HCEC 1CT (cell line): ENCODE data around the gene UBR3.

Experiments
- DNase-seq: peaks from one replicate; pipeline ENCODE4 v3.0.0-alpha.2; 2017

Gene UBR3

GRCh38 chr2:170013802-170014551 lies 186.7 kb downstream of the UBR3 start:
- no peak for DNase-seq

GRCh38 chr2:170014769-170015168 lies 187.5 kb downstream of the UBR3 start:
- no peak for DNase-seq

- DNase-seq: no peak
These were observed 190.7 kb downstream of the UBR3 start for GRCh38 chr2:170017860-170018532.

- no peak for DNase-seq
These were observed 192.0 kb downstream of the UBR3 start for GRCh38 chr2:170019060-170019805.

- DNase-seq: no peak
These were observed 193.5 kb downstream of the UBR3 start for GRCh38 chr2:170020777-170021176.

- peak; percentile 88 for DNase-seq
These were observed 195.4 kb downstream of the UBR3 start for GRCh38 chr2:170022692-170023091.

GRCh38 chr2:170024721-170025120 lies 197.5 kb downstream of the UBR3 start:
- DNase-seq: no peak

DNA sequence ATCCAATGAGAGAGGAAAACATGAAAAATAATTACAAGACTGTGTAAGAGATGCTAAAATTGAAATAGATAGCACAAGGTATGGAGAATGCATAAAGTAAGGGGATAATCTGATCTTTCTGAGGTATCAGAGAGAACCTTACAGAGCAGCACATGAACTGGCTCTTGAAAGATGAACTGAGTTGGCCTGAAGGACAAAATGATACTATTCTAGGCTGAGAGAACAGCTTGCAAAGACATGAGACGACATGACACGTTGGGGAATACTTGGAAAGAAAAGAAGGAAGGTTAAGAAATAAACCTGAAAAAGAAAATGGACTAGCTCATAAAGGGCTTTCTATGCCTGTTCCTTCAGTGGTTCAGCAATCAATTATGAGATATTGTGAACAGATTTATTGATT lies 198.0 kb downstream of the UBR3 start:
- DNase-seq: no peak

GRCh38 chr2:170026361-170026760 lies 199.1 kb downstream of the UBR3 start:
- no peak for DNase-seq

GRCh38 chr2:170029551-170029950 lies 202.3 kb downstream of the UBR3 start:
- no peak for DNase-seq

- no peak for DNase-seq
These were observed 202.8 kb downstream of the UBR3 start for GRCh38 chr2:170030040-170030439.

DNA sequence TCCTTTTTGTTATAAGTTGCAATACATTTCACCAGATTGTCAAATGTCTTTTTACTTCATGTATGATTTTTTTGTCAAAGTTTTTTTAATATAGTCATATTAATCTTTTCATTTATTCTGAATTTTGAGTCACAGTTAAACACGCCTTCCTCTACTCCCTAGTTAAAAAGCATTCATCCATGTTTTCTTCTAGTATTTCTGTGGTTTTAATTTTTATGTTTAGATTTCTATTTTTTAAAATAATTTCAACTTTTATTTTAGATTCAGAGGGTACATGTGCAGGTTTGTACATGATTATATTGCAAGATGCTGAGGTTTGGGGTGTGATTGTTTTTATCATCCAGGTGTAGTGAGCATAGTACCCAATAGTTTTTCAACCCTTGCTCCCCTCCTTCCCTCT lies 204.0 kb downstream of the UBR3 start:
- no peak for DNase-seq

GRCh38 chr2:170034596-170034995 lies 207.3 kb downstream of the UBR3 start:
- DNase-seq: no peak

DNA sequence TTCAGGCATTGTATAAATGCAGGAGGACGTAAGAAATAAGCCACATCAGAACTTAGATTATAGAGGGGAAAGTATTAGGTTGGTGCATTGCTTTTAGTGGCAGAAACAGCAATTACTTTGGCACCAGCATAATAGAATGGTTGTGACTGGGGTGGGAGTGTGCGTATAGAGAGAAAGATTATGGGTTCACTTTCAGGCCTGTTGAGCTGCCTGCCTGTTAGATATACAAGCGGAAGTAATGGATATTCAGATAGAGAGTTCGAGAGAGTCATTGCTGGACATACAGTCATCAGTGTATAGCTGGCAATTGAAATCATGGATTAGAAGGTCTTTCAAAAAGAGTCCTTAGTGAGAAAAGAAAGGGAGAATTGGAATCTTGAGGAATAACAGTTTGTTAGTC lies 211.5 kb downstream of the UBR3 start:
- no peak for DNase-seq

DNA sequence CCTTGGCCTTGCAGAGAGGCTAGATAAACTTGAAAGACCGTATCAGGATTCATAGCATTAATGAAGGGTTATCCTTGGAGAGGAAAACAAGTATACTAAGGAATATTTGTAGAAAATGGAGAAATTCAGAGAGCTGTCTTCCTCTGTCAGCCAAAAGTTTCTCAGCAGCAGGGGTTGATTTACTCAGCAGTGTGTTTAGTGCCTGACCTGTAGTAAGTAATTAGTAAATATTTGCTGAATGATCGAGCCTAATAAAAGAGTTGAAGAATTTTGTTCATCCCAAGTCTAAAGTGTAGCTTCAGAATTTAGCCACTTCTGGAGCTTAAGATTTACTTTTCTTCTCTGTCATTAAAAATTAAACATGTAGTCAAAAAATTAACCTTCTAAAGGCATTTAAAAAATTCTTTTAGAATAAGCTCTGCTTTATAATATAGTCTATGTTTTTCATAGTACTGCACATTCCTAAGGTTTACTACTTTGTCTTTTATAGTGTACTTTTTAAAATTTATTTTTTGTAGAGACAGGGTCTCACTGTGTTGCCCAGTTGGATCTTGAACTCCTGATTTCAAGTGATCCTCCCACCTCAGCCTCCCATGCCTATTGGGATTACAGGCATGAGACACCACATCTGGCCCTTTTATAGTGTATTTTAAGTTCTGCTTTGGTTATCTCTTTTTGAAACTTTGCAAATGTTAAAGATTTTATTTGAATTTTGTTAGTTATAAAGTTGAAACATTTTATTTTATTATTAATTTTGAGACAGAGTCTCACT lies 212.3 kb downstream of the UBR3 start:
- no peak for DNase-seq

- DNase-seq: no peak
These were observed 217.7 kb downstream of the UBR3 start for GRCh38 chr2:170044751-170045478.

DNA sequence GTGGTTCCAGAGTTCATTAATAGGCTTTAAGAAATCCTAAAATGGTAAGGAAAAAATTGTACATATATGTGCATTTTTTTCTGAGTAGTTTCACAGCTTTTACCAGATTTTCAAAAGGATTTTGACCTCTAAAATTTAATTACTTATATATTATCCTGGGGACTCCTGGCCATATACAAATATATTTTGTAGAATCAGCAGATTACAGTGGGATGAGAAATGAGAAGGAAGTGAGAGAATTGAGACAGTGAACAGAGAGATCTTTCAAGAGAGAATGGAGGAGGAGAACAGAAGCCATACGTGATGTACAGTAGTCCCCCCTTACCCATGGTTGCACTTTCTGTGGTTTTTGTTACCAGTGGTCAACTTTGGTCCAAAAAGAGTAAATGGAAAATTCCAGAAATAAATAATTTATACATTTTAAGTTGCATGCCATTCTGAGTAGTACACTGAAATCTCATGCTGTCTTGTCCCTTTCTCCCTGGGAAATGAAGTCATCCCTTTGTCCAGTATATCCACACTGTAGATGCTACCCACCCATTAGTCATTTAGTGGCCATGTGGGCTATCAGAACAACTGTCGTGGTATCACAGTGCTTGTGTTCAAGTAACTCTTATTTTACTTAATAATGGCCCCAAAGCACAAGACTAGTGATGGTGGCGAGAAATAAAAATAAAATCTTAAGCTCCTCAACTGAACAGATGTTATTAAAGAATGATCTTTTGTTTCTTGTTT lies 220.2 kb downstream of the UBR3 start:
- no peak for DNase-seq

- DNase-seq: peak; percentile 41
These were observed 224.9 kb downstream of the UBR3 start for GRCh38 chr2:170052151-170052550.

DNA sequence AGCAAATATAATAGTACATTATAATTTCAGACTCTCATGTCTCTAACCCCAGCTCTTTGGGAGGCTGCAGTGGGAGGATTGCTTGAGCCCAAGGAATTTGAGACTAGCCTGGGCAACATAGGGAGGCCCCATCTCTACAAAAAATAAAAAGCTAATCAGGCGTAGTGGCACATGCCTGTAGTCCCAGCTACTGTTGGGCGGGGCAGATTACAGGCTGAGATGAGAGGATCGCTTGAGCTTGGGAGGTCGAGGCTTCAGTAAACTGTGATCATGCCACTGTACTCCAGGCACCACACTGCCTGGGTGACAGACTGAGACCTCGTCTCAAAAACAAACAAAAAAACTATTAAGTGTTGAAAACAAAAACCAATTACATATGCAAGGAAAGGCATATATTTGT lies 227.7 kb downstream of the UBR3 start:
- no peak for DNase-seq

DNA sequence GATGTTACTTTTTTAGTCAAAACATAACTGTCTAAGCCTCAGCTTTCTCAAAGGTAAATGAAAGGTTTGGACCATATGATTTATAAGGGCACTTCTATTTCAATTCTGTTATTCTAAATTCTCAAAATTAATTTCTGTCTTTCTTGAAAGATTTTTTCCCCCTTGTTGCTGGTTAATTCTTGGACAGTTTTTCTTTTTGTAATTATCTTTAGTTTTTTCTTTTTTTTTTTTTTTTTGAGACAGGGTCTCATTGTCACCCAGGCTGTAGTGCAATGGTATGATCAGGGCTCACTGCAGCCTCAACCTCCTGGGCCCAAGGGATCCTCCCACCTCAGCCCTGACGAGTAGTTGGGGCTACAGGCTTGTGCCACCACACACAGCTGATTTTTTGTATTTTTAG lies 229.6 kb downstream of the UBR3 start:
- no peak for DNase-seq

DNA sequence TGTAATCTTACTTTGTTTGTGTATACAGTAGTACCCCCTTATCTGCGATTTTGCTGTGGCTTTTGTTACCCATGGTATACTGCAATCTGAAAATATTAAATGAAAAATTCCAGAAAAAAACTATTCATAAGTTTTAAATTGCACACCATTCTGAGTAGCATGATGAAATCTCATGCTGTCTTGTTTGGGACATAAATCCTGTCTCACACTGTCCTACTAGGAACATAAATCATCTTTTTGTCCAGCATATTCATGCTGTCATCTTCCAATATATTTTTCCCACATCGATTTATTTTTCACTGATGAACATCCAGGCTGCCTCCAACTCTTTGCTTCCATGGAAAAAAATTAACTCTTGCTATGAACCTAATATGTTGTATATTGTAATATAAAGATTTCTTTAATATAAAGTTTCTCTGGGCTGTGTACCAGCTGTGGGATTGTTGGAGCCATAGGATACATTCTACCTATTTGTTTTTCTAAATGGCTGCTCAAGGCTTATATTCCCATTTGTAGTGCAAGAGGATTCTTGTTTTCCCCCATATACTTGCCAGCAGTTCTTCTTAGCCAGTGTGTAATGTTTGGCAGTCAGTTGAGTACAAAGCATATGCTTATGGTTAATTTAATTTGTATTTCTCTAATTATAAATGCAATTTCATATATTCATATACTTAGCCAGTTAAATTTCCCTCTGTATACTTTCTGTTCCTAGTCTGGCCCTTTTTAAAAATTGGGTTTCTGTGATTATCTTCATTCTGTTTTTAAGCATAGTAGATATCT lies 236.4 kb downstream of the UBR3 start:
- no peak for DNase-seq
